HFF-Myc (cell line): ENCODE data around the gene MPC2.

Experiments
- DNase-seq: peaks from one replicate; pipeline ENCODE4 v3.0.0-alpha.2; 2011; ENCODE audit warnings: low read depth; ENCODE audit errors: extremely low read depth
- H3K4me3 ChIP-seq: replicated peaks from 2 replicates; pipeline ENCODE4 v1.5.1; 2011; ENCODE audit warnings: low read depth, mild to moderate bottlenecking, control low read depth, low read length
- CTCF ChIP-seq: IDR thresholded peaks from 2 replicates; pipeline ENCODE4 v1.5.1; 2012; ENCODE audit warnings: mild to moderate bottlenecking, low read depth, low read length, control low read depth; ENCODE audit errors: missing control alignments

The MPC2 gene

GRCh38 chr1:167973832-167974231, 37.0 kb upstream of the MPC2 start:
- DNase-seq: no peak
- no peak for TF ChIP-seq CTCF

GRCh38 chr1:167968569-167968968, 31.7 kb upstream of the MPC2 start:
- no peak overlapping the region for H3K4me3 ChIP-seq
- DNase-seq: no peak
- TF ChIP-seq CTCF: no peak

More at GRCh38 chr1:167973832-167974231, 37.0 kb upstream of the MPC2 start:
- no peak overlapping the region for H3K4me3 ChIP-seq

GRCh38 chr1:167966050-167966449, 29.2 kb upstream of the MPC2 start:
- TF ChIP-seq CTCF: no peak
- no peak for DNase-seq
- H3K4me3 ChIP-seq: no peak overlapping the region

- no peak for TF ChIP-seq CTCF
- H3K4me3 ChIP-seq: no peak overlapping the region
- DNase-seq: no peak
These were observed 27.8 kb upstream of the MPC2 start for GRCh38 chr1:167964646-167965045.

DNA sequence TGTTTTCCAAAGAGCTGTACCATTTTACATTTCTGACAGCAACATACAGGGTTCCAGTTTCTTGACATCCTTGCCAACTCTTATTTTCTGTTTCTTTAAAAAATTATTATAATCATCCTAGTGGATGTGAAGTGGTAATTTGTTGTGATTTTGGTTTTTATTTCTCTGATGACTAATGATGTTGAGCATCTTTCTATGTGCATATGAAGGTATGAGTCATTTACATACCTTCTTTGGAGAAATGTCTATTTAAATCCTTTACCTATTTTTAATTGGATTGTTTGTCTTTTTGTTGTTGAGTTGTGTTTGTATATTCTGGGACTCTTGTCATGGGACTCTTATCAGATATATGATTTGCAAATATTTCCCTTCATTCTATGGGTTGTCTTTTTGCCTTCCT, 20.8 kb upstream of the MPC2 start:
- no peak overlapping the region for H3K4me3 ChIP-seq
- no peak for TF ChIP-seq CTCF
- DNase-seq: no peak

DNA sequence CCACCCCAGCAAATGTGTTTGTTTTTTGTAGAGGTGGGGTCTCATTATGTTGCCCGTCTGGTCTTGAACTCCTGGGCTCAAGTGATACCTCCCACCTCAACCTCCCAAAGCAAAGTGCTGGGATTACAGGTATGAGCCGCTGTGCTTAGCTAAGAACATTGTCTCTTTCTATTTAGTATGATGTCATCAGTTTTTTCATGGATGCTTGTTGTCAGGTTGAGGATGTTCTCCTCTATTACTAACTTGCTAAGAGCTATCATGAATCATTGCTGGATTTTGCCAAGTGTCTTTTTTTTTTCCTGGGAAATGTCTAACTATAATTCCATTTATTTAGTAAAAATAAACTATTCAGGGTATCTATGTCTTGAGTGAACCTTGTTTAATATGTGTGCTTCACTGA, 19.0 kb upstream of the MPC2 start:
- no peak for TF ChIP-seq CTCF
- no peak overlapping the region for H3K4me3 ChIP-seq
- no peak for DNase-seq

DNA sequence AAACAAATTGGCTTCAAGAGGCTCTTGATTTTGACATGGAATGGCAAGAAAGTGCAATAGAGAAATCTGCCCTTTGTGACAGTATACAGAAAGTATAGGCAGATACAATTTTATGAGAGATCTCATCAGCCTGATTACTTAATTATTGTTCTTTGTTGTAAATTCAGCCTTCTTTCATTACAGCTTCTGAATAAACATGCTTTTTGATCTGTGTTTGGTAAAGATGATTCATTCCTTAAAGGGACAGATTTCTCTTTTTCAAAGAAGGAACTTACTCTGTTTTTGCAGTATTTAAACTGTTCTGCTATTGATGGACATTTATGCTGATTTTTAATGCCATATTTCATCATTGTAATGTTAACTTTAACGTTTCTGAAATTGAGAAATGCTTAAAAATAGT, 13.7 kb upstream of the MPC2 start:
- no peak overlapping the region for H3K4me3 ChIP-seq
- no peak for DNase-seq
- TF ChIP-seq CTCF: no peak
